Measurements from ENCODE around the gene VASH2.

Gene VASH2

DNA sequence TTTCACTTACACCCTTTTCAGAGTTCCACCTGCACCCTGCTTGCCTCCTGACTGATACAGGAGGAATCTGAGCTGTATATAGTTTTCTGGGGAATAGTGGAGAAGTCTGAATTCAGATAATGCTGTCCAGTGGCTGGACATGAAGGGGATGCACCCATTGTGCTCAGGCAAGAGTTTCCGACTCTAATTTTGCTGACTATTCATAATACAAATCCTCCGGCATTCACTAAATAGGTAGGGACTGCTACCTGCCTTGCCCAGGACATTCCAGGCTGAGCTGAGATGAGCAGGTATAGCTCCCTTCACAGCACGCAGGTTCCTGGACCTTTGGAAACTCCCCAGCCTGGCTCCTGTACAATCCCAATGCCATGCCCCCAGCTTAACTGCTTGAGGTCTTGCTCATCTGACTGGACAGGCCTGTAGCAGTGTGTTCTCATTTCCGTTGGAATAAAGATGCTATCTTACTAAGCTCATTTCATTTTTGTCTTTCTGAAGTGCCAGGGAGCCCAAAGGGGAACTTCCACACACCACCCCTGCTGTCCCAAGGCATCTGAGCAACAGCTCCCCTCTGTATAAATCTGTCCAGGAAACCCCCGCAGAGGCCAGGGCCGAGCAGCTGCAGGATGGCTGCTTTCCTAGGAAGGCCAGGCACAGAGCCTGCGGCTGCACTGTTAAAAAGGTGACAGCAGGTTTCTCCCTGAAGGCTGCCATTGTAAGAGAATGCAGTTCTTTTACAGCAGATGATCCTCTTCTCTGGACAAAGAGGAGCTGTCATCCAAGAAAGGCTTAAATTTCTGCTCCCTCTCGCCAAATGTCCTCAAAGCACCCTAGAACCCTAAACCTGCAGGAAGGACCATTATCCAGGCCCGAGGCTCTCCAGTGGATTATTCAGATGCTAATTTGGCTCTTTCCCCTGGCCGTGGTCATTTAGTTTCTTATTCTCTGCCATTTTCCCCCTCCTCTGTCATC lies 21.7 kb upstream of the VASH2 start:
- Histone ChIP-seq H3K9me2 (replicated peaks; ENCODE audit: insufficient read depth, low read length) (no peaks in the 10 kb centered on the region), H3K4me2 (ENCODE audit: low read depth, low read length, poor library complexity, severe bottlenecking) (no peak overlapping the region), H3K9me3 (ENCODE audit: insufficient read depth, low read length) (no peaks in the 10 kb centered on the region), H3K4me3 (ENCODE audit: insufficient read depth, low read length, poor library complexity, severe bottlenecking) (no peak overlapping the region), H3K27ac (ENCODE audit: low read depth, low read length) (no peak overlapping the region), H3K36me3 (ENCODE audit: low read length) (no peaks in the 10 kb centered on the region), H3K27me3 (ENCODE audit: low read length) (no peaks in the 10 kb centered on the region), H4K20me1 (ENCODE audit: low read depth, low read length) (no peaks in the 10 kb centered on the region), H2AFZ (ENCODE audit: low read depth, low read length, severe bottlenecking) (no peak overlapping the region), H3F3A (ENCODE audit: insufficient read depth) (no peaks in the 10 kb centered on the region), H3K79me2 (ENCODE audit: insufficient read depth, low read length) (no peaks in the 10 kb centered on the region), H3K9ac (ENCODE audit: low read length) (no peak overlapping the region)
- TF ChIP-seq EZH2phosphoT487 (conservative IDR thresholded peaks at IDR 0.05; ENCODE audit: low read length) (no peak), CTCF (IDR thresholded peaks at IDR 0.05; ENCODE audit: insufficient read depth, low read length, poor library complexity, severe bottlenecking) (no peak)

GRCh38 chr1:212930986-212931678 lies 19.2 kb upstream of the VASH2 start:
- no peaks in the 10 kb centered on the region for H3K36me3 ChIP-seq (ENCODE audit: low read length)
- H3K9me3 ChIP-seq (ENCODE audit: insufficient read depth, low read length), result no peaks in the 10 kb centered on the region
- H3K9ac ChIP-seq (ENCODE audit: low read length), result no peak overlapping the region
- H3K27ac ChIP-seq (ENCODE audit: low read depth, low read length), result no peak overlapping the region
- no peaks in the 10 kb centered on the region for H3K27me3 ChIP-seq (ENCODE audit: low read length)
- TF ChIP-seq CTCF (IDR thresholded peaks at IDR 0.05; ENCODE audit: insufficient read depth, low read length, poor library complexity, severe bottlenecking) (no peak), EZH2phosphoT487 (conservative IDR thresholded peaks at IDR 0.05; ENCODE audit: low read length) (no peak)
- H3K4me2 ChIP-seq (ENCODE audit: low read depth, low read length, poor library complexity, severe bottlenecking), result no peak overlapping the region
- H4K20me1 ChIP-seq (ENCODE audit: low read depth, low read length), result no peaks in the 10 kb centered on the region
- no peak overlapping the region for H3K4me3 ChIP-seq (ENCODE audit: insufficient read depth, low read length, poor library complexity, severe bottlenecking)
- no peaks in the 10 kb centered on the region for H3K79me2 ChIP-seq (ENCODE audit: insufficient read depth, low read length)
- no peak overlapping the region for H2AFZ ChIP-seq (ENCODE audit: low read depth, low read length, severe bottlenecking)
- H3F3A ChIP-seq (ENCODE audit: insufficient read depth), result no peaks in the 10 kb centered on the region
- H3K9me2 ChIP-seq (replicated peaks; ENCODE audit: insufficient read depth, low read length), result no peaks in the 10 kb centered on the region

DNA sequence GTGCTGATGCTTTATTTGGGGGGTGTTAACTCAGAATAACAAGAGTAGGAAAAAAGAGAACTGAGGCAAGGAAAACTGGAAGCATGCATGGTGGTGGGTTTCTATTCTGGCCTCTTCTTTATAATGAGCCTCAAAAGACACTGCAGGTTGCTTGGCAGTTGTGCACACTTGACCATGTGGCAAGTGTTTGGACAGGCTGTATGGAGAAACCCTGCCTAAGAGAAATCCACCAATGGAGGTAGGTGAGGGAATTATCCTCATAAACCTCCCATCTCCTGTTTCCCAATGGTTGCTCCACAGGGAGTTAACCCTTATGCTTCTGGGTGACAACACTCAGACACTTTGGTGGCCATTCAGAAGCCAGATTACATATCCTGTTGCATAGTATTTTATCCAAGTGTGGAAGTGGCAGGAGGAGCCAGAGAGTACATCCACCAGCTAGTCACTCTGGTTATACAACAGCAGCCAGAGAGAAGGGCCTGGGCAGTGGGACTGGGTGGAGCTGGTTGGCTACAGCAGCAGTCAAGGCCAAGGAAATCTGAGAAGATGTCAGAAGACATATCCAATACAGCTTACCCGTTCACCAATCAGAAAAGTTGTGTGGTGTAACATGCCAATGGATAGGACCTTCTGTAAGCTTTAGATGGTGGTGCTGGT lies 16.4 kb upstream of the VASH2 start:
- Histone ChIP-seq H3K79me2 (ENCODE audit: insufficient read depth, low read length) (no peaks in the 10 kb centered on the region), H4K20me1 (ENCODE audit: low read depth, low read length) (no peaks in the 10 kb centered on the region), H3K27me3 (ENCODE audit: low read length) (no peaks in the 10 kb centered on the region), H3K9me2 (replicated peaks; ENCODE audit: insufficient read depth, low read length) (no peaks in the 10 kb centered on the region), H3K4me2 (ENCODE audit: low read depth, low read length, poor library complexity, severe bottlenecking) (no peak overlapping the region), H3K9ac (ENCODE audit: low read length) (no peak overlapping the region), H3K9me3 (ENCODE audit: insufficient read depth, low read length) (no peaks in the 10 kb centered on the region), H3K4me3 (ENCODE audit: insufficient read depth, low read length, poor library complexity, severe bottlenecking) (no peak overlapping the region), H3F3A (ENCODE audit: insufficient read depth) (no peaks in the 10 kb centered on the region), H3K27ac (ENCODE audit: low read depth, low read length) (no peak overlapping the region), H2AFZ (ENCODE audit: low read depth, low read length, severe bottlenecking) (no peak overlapping the region), H3K36me3 (ENCODE audit: low read length) (no peaks in the 10 kb centered on the region)
- TF ChIP-seq CTCF (IDR thresholded peaks at IDR 0.05; ENCODE audit: insufficient read depth, low read length, poor library complexity, severe bottlenecking) (no peak), EZH2phosphoT487 (conservative IDR thresholded peaks at IDR 0.05; ENCODE audit: low read length) (no peak)
